Measurements from ENCODE around the gene MATK.

Gene MATK

GRCh38 chr19:3774621-3775373 is 11.4 kb downstream of the MATK start:
- peak; percentile 63 for DNase-seq (ENCODE audit: low spot score)
- TF ChIP-seq CTCF (IDR thresholded peaks at IDR 0.05), result no peak
- Histone ChIP-seq H3K27ac (no peak overlapping the region), H3K4me3 (no peak overlapping the region)

- no peak overlapping the region for H3K27ac ChIP-seq
- DNase-seq (ENCODE audit: low spot score), result no peak
- no peak for TF ChIP-seq CTCF (IDR thresholded peaks at IDR 0.05)
- H3K4me3 ChIP-seq, result no peak overlapping the region
These were observed 12.2 kb downstream of the MATK start for GRCh38 chr19:3773814-3774515.

GRCh38 chr19:3771906-3772455 is 14.2 kb downstream of the MATK start, which contains the start of gene RAX2:
Gene RAX2 (minus strand): TSS chr19:3772228. CDS start chr19:3771742, 486 bp downstream.
- no peak for DNase-seq (ENCODE audit: low spot score)
- H3K27ac ChIP-seq, result no peak within 1 kb of the TSS
- H3K4me3 ChIP-seq, result no peak within 1 kb of the TSS
- TF ChIP-seq CTCF (IDR thresholded peaks at IDR 0.05), result no peak

GRCh38 chr19:3771000-3771905 is 14.9 kb downstream of the MATK start:
- DNase-seq (ENCODE audit: low spot score), result no peak
- no peak for TF ChIP-seq CTCF (IDR thresholded peaks at IDR 0.05)
- Histone ChIP-seq H3K27ac (no peak overlapping the region), H3K4me3 (no peak overlapping the region)

- TF ChIP-seq CTCF (IDR thresholded peaks at IDR 0.05), result no peak
- no peak overlapping the region for H3K27ac ChIP-seq
- DNase-seq (ENCODE audit: low spot score), result no peak
These were observed 15.8 kb downstream of the MATK start for GRCh38 chr19:3770136-3770999.

GRCh38 chr19:3769494-3769893 is 16.7 kb downstream of the MATK start:
- H3K4me3 ChIP-seq, result no peak overlapping the region
- no peak for DNase-seq (ENCODE audit: low spot score)
- TF ChIP-seq CTCF (IDR thresholded peaks at IDR 0.05), result no peak
- no peak overlapping the region for H3K27ac ChIP-seq

More at GRCh38 chr19:3770136-3770999, 15.8 kb downstream of the MATK start:
- H3K4me3 ChIP-seq, result no peak overlapping the region
